DND-41 (cell line): ENCODE data around the gene GDI2.
A peak's percentile ranks its signal among the peaks of the same experiment; 100 is the strongest.

ENCODE experiments used
- ATAC-seq: fragments of 200-7000 bp; cut with Tn5 transposase; 3 replicates; pipeline ENCODE4 v1.9.1; 2021; ENCODE audit warnings: low read depth; ENCODE audit not compliant: insufficient read depth
- DNase-seq: peaks from one replicate; pipeline ENCODE4 v3.0.0-alpha.2; 2020
- H2AFZ ChIP-seq: 2 replicates; pipeline ENCODE4 v1.6.0; 2012; ENCODE audit warnings: low read depth, low read length
- H3K27ac ChIP-seq: 2 replicates; pipeline ENCODE4 v1.5.1; 2012; ENCODE audit warnings: low read length, inconsistent platforms
- H3K27me3 ChIP-seq: fragments of 200-600 bp; sonication (generic); 2 replicates; pipeline ENCODE4 v1.6.0; 2012; ENCODE audit warnings: low read length, mild to moderate bottlenecking, inconsistent platforms; ENCODE audit not compliant: insufficient read depth, poor library complexity
- H3K36me3 ChIP-seq: 2 replicates; pipeline ENCODE4 v1.5.1; 2012; ENCODE audit warnings: low read length, inconsistent platforms; ENCODE audit not compliant: insufficient read depth
- H3K4me1 ChIP-seq: 2 replicates; pipeline ENCODE4 v1.5.1; 2012; ENCODE audit warnings: mild to moderate bottlenecking, low read length; ENCODE audit not compliant: insufficient read depth
- H3K4me2 ChIP-seq: 2 replicates; pipeline ENCODE4 v1.6.0; 2012; ENCODE audit warnings: mild to moderate bottlenecking, moderate library complexity, low read length, inconsistent platforms; ENCODE audit not compliant: insufficient read depth
- H3K4me3 ChIP-seq, 2 experiments: fragments of 200-600 bp in 1 of 2; shearing (Covaris generic) in 1 of 2; 2 replicates each; pipeline ENCODE4 v1.5.1; 2012 to 2016; ENCODE audit warnings: inconsistent platforms in 2 of 2, low read length in 2 of 2, mild to moderate bottlenecking in 2 of 2, low read depth in 1 of 2, moderate library complexity in 1 of 2
- H3K79me2 ChIP-seq: 2 replicates; pipeline ENCODE4 v1.6.0; 2012; ENCODE audit warnings: low read length, inconsistent platforms; ENCODE audit not compliant: insufficient read depth
- H3K9ac ChIP-seq: 2 replicates; pipeline ENCODE4 v1.6.0; 2012; ENCODE audit warnings: low read depth, mild to moderate bottlenecking, inconsistent platforms, low read length, moderate library complexity
- H3K9me3 ChIP-seq: 2 replicates; pipeline ENCODE4 v1.5.1; 2012; ENCODE audit warnings: low read length, moderate library complexity, mild to moderate bottlenecking, inconsistent platforms; ENCODE audit not compliant: insufficient read depth, severe bottlenecking
- H4K20me1 ChIP-seq: 2 replicates; pipeline ENCODE4 v1.6.0; 2012; ENCODE audit warnings: low read length; ENCODE audit not compliant: insufficient read depth
- CTCF ChIP-seq: IDR thresholded peaks from 2 replicates; pipeline ENCODE4 v1.5.1; 2012; ENCODE audit warnings: borderline replicate concordance, low read length, moderate library complexity, mild to moderate bottlenecking; ENCODE audit not compliant: poor library complexity, severe bottlenecking; ENCODE audit errors: extremely low read depth
- EZH2 ChIP-seq: IDR thresholded peaks from 3 replicates; pipeline ENCODE4 v1.6.1; 2012; ENCODE audit warnings: borderline replicate concordance, low read depth, mild to moderate bottlenecking, moderate library complexity, low read length, inconsistent platforms; ENCODE audit not compliant: severe bottlenecking

The GDI2 gene

GRCh38 chr10:5814110-5815107, 1.2 kb upstream of the GDI2 start:
- peaks cover 43% of the 10 kb centered on the region for H3K4me1 ChIP-seq
- no peaks in the 10 kb centered on the region for H3K9me3 ChIP-seq
- H3K4me3 ChIP-seq = peak overlapping the region; percentile 93 to 96
- ATAC-seq = no peak
- no peak for DNase-seq
- peaks cover 52% of the 10 kb centered on the region for H3K79me2 ChIP-seq
- peak overlapping the region; percentile 81 for H3K4me2 ChIP-seq
- H3K9ac ChIP-seq = peak overlapping the region; percentile 99
- peaks cover 4% of the 10 kb centered on the region for H3K36me3 ChIP-seq
- peaks cover 32% of the 10 kb centered on the region for H4K20me1 ChIP-seq
- peak overlapping the region; percentile 91 for H3K27ac ChIP-seq
- peak overlapping the region; percentile 66 for H2AFZ ChIP-seq
- TF ChIP-seq CTCF (no peak), EZH2 (no peak)
- no peaks in the 10 kb centered on the region for H3K27me3 ChIP-seq

DNA sequence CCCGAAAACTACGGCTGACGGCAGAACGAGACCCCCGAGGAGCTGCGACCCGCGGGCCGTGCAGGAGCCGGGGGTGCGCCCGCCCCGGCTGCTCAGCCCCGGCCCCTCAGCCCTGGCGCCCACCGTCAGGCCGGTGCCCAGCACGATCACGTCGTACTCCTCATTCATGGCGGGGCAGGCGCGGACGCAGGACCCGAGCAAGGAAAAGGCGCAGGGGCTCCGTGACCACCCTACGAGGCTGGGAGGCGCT, 218 bp downstream of the GDI2 start:
- Histone ChIP-seq H4K20me1 (peaks cover 41% of the 10 kb centered on the region), H3K79me2 (peaks cover 66% of the 10 kb centered on the region), H3K36me3 (peaks cover 12% of the 10 kb centered on the region), H3K9me3 (no peaks in the 10 kb centered on the region), H3K27me3 (no peaks in the 10 kb centered on the region), H3K9ac (peak overlapping the region; percentile 99), H3K4me1 (peaks cover 45% of the 10 kb centered on the region), H2AFZ (peak overlapping the region; percentile 90), H3K27ac (peak overlapping the region; percentile 99), H3K4me3 (peak overlapping the region; percentile 93 to 96), H3K4me2 (peak overlapping the region; percentile 71)
- DNase-seq (no peak), ATAC-seq (peak; percentile 54)
- TF ChIP-seq CTCF (peak; percentile 23), EZH2 (no peak)

DNA sequence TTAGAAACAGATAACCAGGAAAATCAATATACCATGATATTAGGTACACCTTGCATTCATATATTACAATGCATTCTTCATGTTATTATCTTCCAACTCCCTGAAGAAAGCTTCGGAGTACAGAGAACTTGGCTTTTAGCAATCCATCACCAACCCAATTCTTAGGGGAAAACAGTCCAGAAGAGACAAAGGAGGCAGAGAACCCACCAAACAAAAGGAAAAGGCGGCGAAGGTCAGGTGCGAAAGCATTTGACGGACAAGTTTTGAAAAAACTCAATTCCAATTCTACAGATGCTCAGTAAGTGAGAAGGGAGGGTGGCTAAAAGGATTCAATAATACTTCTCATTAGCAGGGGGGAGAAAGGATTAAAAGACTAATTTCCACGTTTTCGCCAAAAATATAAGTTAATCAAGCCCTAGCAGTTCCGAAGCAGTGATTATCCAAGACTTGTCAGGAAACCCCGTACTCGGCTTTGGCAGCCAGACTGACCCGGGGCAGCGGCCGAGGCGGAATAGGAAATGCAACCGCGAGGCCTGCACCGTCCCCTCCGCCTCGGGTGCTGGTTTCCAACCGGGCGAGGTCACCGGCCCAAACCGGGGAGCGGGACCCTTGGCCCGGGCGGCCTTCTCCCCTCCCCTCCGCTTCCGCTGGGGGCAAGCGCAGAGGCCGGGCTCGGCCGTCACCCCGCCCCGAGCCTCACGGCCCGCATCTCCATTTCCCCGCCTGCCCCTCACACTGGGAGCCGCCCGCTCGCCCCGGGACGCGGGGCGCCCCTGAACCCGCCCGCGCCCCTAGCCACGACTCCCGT, 747 bp downstream of the GDI2 start:
- Histone ChIP-seq H3K79me2 (peaks cover 72% of the 10 kb centered on the region), H3K27ac (peak overlapping the region; percentile 99), H2AFZ (peak overlapping the region; percentile 90), H4K20me1 (peaks cover 46% of the 10 kb centered on the region), H3K4me1 (peaks cover 47% of the 10 kb centered on the region), H3K36me3 (peaks cover 17% of the 10 kb centered on the region), H3K4me3 (peak overlapping the region; percentile 93 to 96), H3K4me2 (peak overlapping the region; percentile 71), H3K9ac (peak overlapping the region; percentile 99), H3K9me3 (no peaks in the 10 kb centered on the region), H3K27me3 (no peaks in the 10 kb centered on the region)
- ATAC-seq (peak; percentile 41), DNase-seq (peak; percentile 47)
- TF ChIP-seq EZH2 (no peak), CTCF (no peak)
